Superior temporal gyrus (tissue), 1 donor: ENCODE data around the gene SLC9A9.

Experiments used
- DNase-seq: peaks from one replicate; pipeline ENCODE4 v3.0.0-alpha.2; 2016; ENCODE audit errors: extremely low spot score

The SLC9A9 gene

GRCh38 chr3:143252931-143253330 is 595.3 kb downstream of the SLC9A9 start:
- no peak for DNase-seq

- no peak for DNase-seq
Observed at GRCh38 chr3:143249014-143249413, 599.3 kb downstream of the SLC9A9 start.

- DNase-seq = no peak
Observed at GRCh38 chr3:143247073-143247472, 601.2 kb downstream of the SLC9A9 start.

- DNase-seq = no peak
Observed at GRCh38 chr3:143245692-143246091, 602.6 kb downstream of the SLC9A9 start.

GRCh38 chr3:143244516-143245063 is 603.7 kb downstream of the SLC9A9 start:
- no peak for DNase-seq

GRCh38 chr3:143243686-143244085 is 604.6 kb downstream of the SLC9A9 start:
- no peak for DNase-seq

GRCh38 chr3:143242691-143243090 is 605.6 kb downstream of the SLC9A9 start:
- no peak for DNase-seq

GRCh38 chr3:143242101-143242500 is 606.2 kb downstream of the SLC9A9 start:
- no peak for DNase-seq

GRCh38 chr3:143241481-143241951 is 606.8 kb downstream of the SLC9A9 start:
- no peak for DNase-seq

GRCh38 chr3:143240886-143241285 is 607.4 kb downstream of the SLC9A9 start:
- no peak for DNase-seq

GRCh38 chr3:143239031-143239430 is 609.2 kb downstream of the SLC9A9 start:
- DNase-seq = no peak

- DNase-seq = no peak
Observed at GRCh38 chr3:143237077-143237627, 611.1 kb downstream of the SLC9A9 start.

GRCh38 chr3:143236226-143236964 is 611.9 kb downstream of the SLC9A9 start:
- DNase-seq = no peak

GRCh38 chr3:143235614-143236204 is 612.6 kb downstream of the SLC9A9 start:
- no peak for DNase-seq

- no peak for DNase-seq
Observed at GRCh38 chr3:143234526-143234925, 613.7 kb downstream of the SLC9A9 start.

GRCh38 chr3:143232981-143233380 is 615.3 kb downstream of the SLC9A9 start:
- no peak for DNase-seq

- DNase-seq = no peak
Observed at GRCh38 chr3:143228405-143228804, 619.9 kb downstream of the SLC9A9 start.

- no peak for DNase-seq
Observed at GRCh38 chr3:143226678-143227291, 621.5 kb downstream of the SLC9A9 start.

GRCh38 chr3:143224716-143225115 is 623.6 kb downstream of the SLC9A9 start:
- DNase-seq = no peak

GRCh38 chr3:143222981-143223380 is 625.3 kb downstream of the SLC9A9 start:
- DNase-seq = no peak

GRCh38 chr3:143222505-143222904 is 625.8 kb downstream of the SLC9A9 start:
- no peak for DNase-seq

GRCh38 chr3:143221446-143221845 is 626.8 kb downstream of the SLC9A9 start:
- no peak for DNase-seq
